NCI-H2227 treated with DMSO at 0.1 percent for 48 hours (cell line): ENCODE measurements around the gene E2F7.

ENCODE experiments used
- DNase-seq: peaks from one replicate; lab custom pipeline; 2025; lab: John Stamatoyannopoulos, UW

Gene E2F7

DNA sequence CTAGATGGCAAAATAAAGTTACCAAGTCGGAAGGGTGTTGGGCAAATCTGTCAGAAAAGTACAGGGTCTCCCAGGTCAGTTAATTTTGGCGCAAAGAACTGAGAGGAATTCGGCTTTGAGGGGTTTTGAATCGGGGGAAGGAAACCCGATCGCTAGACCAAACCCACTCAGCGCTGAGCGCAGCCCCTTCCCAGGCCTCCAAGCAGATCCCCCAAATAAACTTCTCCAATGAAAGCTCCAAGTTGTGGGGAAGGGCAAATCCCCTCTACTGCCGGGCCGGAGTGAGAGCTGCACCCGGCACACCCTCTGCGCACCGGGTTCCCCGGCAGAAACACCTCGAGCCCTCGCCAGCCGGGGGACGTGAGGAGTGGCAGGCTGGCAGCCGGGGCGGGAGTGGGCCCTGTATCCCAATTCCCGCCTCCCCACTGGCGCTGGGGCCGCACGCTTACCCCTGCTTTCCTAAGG, 441 bp downstream of the E2F7 start:
- DNase-seq: peak; percentile 79

DNA sequence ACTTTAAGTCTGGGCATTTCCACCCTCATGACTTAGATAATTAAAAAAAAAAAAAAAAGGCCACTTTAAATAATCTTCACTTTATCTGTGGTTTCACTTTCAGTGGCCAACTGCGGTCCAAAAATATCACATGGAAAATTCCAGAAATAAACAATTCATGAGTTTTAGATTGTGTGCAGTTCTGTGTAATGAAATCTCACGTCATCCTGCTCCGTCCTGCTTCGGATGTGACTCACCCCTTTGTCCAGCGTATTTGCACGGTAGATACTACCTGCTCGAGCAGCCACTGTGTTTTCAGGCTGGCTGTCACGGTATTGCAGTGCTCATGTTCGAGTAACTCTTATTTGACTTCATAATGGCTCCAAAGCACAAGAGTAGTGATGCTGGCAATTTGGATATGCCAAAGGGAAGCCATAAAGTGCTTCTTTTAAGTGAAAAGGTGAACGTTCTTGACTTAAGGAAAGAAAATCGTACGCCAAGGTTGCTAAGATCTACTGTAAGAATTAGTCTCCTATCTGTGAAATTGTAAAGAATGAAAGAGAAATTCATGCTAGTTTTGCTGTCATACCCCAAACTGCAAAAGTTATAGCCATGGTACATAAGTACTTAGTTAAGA, 2.4 kb downstream of the E2F7 start:
- no peak for DNase-seq

DNA sequence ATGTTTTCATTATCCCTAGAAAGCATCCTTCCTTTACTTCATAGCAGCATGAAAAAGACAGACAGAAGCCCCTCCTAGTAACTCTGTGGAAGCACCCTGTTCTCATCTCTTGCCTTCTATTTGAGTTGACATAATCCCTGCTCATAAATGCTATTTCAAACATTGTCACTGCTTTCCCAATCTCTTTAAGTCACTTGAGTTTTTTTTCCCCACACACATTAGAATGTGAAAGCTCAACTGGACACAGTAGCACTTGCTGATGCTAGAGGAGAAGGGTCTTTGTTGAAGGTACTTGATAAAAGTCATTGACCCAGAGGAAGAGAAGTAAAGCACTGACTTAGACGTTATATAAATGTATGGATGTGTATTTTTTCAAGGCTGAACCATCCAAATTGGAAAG, 3.0 kb downstream of the E2F7 start:
- no peak for DNase-seq

DNA sequence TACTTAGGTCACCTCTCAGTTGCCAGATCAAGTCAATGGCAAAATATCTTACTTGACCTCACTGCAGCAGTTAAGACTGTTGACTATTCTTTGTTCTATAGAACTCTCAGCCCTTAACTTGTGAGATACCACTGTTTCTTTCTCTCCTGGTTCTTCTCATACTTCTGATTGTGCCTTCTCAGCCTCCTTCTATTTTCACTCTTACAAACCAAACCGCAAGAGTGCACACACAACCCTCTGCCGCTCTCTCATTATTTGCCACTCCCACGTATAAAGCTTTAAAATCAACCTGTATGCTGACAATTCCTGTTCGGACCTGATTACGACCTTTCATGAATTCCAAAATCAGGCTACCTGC, 4.5 kb downstream of the E2F7 start:
- no peak for DNase-seq

DNA sequence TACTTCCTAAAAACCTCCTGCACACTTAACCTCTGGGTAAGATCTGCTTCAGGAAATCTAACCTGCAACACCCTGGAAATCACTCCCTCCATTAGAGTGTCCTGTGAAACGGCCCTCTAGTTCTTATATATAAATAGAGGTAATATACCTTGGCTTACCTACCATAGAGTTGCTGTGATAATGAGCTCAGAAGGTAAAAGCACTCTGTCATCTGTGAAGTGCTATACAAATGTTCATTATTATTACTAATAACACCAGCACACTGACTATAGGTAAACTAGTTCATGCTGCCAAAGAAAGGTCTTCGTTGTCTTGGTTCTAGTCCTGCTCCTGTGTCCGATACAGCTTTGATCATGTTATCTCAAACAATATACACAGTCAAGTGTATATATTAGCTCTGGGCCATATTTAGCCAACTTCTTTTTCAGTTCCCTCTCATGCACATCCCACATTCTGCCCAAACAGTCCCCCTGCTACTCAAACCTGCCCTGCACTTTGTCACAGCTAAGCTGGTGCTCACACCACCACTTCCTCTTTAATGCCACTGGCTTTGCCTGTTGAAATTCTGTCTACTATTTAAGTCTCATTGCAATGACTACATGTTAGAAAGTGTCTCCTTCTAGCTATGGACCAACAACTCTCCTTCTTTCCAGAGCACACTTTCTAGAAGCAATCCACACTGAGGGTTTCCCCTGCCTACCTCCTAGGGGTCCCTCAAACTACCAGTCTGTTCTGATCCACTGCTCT, 5.1 kb downstream of the E2F7 start:
- no peak for DNase-seq

DNA sequence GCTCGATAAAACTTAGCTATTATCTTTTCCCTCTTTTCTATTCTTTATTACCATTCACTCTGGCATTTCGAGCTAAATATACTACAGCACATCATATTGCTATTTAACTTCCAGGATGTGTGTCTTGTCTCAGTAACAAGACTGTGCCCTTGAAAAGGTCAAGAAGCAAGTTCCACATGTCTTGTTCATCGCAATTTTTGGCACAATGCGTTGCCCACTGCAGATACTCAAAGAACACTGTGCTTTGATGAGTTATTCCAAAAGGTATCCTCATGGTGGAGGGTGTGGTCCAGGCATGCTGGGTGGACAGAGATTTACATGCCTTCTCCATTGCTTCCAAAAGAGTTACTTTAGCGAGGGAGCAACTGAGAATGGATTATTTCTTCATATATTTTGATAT, 6.6 kb downstream of the E2F7 start:
- no peak for DNase-seq

DNA sequence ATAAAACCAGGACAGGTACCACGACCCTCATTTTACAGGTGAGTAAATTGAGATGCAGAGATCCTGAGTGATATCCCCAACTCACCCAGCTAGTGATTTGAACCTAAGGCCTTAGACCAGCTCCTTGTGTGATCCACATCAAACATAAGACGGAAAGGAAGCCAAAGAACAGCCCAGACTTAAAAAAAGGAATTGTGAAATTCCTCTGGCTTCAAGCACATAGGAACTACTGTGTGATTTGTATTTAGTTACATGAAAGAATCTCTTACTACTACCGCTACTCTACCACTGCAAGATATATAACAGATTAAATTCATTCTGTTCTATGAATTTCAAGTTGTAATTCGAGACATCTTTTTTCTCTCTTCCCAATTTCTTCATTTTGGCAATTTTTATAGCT, 10.5 kb downstream of the E2F7 start:
- DNase-seq: no peak

DNA sequence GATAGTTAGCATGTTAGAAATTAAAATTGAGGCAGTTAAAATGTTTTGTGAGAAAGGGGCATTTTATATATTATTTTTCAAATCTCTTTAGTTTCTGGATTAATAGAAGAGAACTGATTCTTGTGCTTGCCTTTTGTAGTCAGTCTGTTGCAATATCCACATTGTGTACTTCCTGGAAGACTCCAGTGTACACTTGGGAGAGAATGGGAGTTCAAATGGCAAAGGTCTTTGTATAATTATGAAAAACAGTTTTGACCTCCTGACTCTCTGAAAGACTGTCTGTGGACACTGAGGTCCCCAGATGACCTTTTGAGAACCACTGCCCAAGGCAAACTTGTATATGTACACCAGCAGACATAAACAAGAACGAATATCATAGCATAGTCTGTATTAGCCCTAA, 12.1 kb downstream of the E2F7 start:
- DNase-seq: no peak

DNA sequence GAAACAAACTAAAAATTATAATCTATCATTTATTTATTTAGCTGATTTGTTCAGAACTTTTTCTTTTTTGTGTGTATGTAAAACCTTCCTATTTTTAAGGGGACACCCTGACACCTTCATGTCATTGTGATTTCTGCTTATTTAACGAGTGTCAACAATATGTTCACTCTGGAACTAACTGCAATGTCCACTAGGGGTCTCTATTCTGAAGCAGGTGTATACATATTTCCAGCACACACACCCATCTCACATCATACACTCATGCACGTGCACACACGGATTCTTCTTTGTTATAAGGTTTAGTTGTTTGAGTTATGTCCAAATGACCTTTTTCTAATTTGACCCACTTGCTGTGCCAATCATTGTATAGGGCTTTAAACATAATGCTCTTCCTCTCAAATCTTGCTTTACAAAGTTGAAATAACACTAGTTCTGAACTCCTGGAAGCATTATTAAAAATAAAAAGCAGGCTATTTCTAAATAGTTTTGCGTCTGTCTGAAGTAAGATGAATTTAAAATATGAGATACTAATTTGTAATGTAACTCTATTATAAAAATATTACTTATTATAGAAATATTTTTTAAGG, 15.5 kb downstream of the E2F7 start:
- peak; percentile 82 for DNase-seq

DNA sequence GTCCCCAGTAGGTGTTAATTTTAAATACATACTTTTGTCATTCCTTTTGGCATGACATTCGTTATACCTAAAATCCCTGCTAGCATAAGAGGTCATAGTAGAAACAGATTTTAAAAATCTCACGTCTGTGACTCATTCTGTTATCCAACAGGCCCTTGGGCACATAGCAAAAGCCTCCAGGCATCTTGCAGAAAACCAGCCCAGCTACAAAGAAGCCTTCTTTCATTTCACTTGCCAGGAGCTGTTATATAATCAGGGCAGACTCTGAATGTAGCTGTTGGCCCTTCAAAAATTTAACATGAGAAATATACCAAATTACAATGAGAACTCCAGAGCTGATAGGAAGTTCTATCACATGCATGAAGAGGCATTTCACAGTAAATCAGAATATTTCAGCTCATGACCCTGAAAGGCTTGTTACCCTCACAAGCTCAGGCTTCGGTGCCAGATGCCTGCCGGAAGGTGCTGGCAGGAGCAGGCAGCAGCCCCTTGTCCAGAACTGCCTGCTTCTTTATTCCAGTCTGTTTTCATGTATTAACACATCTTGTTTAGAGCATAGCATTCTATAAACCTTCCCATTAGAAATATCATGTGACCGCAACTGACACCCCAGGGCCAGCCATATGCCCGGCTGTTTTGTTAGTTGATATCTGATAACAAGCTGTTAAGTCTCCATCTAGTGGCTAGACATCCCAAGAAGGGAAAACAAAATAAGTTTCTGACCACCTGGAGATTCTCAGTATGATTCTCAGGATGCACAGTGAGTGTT, 17.8 kb downstream of the E2F7 start:
- no peak for DNase-seq

DNA sequence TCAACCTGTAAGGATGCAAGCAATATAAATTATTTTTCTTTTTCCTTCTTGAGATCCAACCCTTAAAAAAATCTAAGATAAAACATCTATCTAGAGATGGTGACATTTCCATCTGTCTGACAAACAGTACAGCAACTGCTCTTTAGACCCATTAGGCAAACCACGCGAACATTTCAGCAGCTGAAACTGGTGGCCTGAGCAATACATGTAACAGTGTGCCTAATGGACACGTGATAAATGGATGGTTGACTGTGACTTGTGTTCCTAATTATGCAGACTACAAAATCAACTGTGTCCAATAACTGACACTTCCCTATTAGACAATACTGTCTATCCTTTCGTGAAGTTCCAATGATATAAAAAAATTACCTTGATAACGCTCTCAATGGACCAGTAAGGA, 18.9 kb downstream of the E2F7 start:
- no peak for DNase-seq

DNA sequence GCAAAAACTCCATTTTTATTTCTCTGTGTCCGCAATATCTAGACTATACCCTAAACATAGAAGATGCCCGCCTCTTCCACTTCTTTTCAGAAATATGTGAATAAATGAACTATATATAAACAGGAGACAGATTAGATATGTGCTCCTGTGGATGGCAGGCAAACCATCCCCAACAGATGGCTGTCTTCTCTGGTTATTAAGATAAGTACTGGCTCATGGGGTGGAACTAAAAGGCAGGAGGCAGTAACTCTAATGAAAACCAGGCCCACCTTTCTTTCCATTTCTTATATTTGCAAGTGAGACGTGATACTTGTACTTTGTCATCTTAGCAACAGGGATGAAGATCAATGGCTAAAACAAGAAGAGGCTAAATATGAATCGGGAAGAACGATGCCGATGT, 20.2 kb downstream of the E2F7 start:
- DNase-seq: no peak

DNA sequence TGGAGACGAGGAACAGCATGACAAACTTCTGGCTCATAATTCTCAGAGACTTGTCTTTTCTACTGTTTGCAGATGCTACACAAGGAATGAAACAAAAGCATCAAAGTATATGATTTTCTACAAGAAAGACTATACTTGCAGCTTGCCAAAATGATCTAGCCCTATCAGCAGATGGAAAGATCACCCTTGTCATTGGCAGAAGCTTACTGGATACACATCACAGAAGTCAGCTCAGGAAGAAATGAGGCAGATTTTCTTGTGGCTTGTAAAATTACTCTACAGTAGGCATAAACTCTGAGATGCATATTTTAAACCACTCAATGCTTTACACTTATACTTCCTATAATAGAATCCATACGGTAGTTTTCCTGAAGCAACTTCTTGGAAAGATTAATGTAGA, 20.6 kb downstream of the E2F7 start:
- no peak for DNase-seq

DNA sequence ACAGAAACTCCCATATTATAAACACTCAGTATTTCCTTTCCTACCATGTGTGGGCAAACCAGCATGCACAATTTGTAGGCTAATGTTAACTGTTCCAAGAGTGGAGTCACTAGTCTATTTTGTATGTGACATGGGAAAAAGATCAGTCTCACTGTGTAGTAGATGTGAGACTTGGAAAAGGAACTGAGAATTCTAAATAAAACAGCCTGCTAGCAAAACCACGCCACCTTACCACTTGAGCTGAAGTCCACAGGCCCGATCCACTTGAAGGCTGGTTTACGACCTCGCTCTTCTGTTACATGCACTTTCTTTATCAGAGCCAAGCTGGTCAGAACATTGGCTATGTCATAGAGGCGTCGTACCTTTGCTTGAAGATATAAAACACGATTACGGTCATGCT, 22.5 kb downstream of the E2F7 start:
- DNase-seq: no peak

DNA sequence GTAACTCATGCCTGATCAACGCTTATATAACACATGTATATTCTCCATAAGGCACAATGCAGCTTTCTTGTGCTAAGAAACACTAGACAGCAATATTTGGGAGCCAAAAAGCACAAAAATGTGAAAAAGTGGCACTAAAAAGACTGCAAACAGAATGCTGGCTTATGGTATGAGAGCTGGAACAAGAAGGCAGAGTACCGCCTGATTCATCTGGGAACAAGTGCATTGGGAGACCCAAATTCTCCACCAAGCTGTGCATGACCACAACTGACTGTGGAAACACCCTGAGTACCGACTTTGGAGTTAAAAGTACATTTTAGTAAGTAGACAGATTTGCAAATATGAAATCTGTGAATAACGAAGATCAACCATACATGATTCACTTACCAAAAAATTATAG, 25.1 kb downstream of the E2F7 start:
- no peak for DNase-seq

DNA sequence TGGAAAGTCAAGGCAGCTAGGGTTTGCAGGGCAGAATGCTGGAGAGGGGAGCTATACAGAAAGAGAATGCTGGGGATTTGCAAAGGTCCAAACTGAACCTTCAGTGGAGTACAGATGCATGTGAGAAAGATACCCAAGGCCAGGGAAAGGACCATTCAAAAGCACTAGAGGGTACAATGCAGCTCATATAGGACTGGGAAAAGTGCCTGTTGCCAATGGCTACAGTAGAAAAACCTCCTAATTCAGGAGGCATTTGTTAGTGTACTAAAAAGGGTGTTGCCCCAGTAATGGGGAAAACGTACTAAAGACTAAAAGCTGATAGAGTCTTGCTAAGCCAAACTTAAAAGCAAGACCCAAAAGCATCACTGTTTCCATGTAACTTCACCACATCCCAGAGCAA, 30.1 kb downstream of the E2F7 start:
- DNase-seq: no peak

DNA sequence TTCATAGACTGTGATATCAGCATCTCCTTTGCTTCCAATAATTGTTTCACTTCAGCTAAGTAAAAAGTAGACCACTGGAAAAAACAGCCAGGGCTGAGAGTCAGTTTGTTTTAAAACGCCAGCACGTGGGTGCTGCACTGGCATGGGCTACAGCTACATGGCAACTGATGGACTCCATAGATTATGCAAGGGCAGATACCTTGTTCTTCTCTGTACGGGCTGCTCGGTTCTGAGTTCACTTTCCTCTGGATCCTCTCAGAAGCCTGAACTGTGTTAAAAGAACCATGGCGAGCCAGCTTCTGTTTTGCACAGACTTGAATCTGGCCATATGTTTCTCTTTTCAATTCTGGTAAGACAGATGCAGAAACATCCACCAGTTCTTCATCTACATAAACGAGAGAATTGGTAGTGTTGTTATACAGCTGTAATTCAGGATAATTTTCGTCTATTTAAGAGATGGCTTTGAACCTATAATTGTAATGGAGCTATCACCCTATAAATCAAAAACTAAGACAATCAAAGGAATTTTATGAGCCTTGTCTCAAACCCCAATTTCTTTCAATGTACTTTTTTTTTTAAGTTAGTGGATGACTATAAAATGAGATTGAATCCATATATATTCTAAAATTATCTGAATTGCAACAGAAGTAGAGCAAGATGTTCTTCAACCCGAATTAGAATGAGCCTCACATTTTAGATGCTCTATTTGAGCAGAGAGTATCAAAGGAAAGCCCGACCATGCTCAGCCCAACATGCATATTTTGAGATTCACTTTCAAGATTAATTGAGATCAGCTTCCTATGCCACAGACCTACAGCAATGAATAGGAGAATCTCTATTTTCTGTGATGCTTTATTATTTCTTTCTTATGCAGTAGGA, 31.5 kb downstream of the E2F7 start:
- no peak for DNase-seq

DNA sequence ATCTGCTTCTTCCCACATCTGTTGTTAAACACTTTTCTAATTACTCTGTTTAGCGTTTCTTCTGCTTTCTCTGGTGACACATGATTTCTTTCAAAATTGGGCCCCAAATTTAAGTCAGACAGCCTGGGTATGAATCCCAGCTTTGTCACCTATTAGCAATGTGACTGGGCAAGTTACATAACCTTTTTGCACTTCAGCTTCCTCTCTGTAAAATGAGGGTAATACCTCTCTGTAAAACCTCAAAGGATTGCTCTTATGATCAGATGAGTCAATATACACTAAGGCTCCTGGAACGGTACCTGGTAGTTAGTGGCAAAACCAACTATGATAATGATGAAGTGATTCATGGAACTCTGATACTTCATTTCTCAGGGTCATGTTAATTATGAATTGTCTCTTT, 33.0 kb downstream of the E2F7 start:
- DNase-seq: no peak

DNA sequence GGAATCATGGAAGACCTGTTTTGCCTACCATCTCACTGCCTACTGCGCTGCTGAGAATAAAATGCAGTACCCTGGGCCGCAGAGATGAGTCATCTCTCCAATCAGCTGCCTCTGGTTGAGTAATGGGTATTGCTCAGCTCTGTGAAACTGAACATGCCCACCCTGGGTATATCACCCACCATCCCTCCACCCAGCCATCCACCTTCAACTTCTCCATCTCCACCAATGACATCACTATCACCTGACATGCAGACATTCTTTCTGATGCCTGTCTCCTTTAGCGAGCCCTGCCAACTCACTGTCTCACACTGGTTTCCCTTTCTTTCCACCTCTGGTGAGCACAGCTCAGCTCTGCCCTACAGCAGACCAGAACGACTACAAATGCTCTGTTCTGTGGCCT, 33.6 kb downstream of the E2F7 start:
- DNase-seq: no peak

DNA sequence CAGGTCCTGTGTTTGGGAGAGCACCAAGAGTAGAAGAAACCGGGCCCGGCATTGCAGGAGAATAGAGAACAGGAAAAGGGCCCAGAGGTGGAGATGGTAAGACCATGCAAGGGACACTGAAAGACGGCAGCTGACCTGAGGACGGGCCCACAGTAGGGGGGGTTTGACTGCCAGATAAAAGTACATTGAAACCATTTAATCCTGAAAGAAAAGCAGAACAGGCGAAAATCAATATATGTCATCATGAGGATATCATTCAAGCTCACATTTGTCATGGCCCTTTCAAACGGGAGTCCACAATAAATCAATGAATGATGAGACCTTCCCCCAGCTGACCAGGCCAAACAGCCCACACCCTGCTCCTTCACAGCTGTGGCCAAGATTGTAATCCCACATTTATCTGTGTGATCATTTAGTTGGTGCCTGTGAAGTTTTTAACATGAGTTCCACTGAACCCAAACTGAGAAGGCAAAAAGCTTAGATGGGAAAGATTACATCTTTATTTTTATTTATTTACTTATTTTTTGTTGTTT, 39.5 kb downstream of the E2F7 start:
- no peak for DNase-seq

DNA sequence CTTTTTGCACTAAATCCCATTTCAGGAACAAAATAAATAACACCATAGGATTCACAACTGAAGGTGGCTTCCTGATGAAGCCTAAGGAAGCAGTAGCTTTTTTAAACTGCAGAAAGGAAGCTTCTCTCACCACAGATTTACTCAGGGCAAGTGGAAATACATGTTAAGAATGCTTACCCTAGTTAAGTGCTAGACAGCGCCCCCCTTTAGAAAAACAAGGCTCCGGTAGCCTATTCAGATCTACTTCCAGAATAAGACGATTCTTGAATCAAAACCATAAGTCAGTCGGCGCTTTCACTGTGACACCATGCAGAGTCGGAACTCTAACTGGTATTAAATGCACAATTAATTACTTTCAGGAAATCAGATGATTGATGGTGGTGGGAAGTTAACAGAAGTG, 41.9 kb downstream of the E2F7 start:
- DNase-seq: no peak

DNA sequence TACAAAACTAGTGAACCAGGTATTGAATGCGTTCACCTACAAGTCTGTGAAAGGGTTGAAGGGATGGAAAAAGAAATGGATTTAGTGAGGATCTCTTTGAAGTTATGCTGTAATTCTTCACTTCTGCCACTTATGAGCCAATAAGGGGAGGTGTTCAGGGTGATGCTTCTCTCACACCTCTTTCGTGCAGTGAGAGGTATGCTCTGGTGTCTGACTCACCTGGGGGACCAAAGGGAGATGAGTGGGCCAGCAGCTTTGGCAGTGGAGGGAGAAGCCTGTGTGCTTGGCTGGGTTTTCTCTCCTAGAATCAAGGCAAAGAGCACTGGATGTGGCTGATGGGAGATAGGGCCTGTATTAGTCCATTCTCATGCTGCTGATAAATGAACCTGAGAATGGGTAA, 45.4 kb downstream of the E2F7 start:
- no peak for DNase-seq
